CD4-positive, CD25-positive, alpha-beta regulatory T cell (primary cell): ENCODE results near the gene STXBP4. TPM values are rescaled to one million over a fixed set of nuclear protein-coding genes. Genes with fewer than 3 reads are reported as not detected.
A peak's percentile ranks its signal among the peaks of the same experiment; 100 is the strongest.

ENCODE experiments used
- ATAC-seq, 2 donors: fragments of 150-1000 bp; cut with Tn5 transposase; one replicate each; pipeline ENCODE4 v1.10.0; 2021; ENCODE audit warnings: low read depth in 2 of 2, moderate number of reproducible peaks in 2 of 2, moderate library complexity in 1 of 2
- DNase-seq, 3 donors: peaks; one replicate each; pipeline versions ENCODE4 v3.0.0 to v3.0.0-alpha.2; 2012 to 2022; ENCODE audit warnings: mixed read lengths in 1 of 3
- H3K27ac ChIP-seq: one replicate; pipeline ENCODE4 v1.7.0; 2013; ENCODE audit warnings: mild to moderate bottlenecking, low read length; ENCODE audit not compliant: insufficient read depth, poor library complexity, severe bottlenecking
- H3K27me3 ChIP-seq: one replicate; pipeline ENCODE4 v1.7.0; 2013; ENCODE audit warnings: low read length; ENCODE audit not compliant: control insufficient read depth, insufficient read depth
- H3K36me3 ChIP-seq: one replicate; pipeline ENCODE4 v1.7.0; 2013; ENCODE audit warnings: mild to moderate bottlenecking, low read length, moderate library complexity; ENCODE audit not compliant: control insufficient read depth, insufficient read depth
- H3K4me1 ChIP-seq: 2 replicates; pipeline ENCODE4 v1.7.0; 2013; ENCODE audit warnings: mild to moderate bottlenecking, low read length; ENCODE audit not compliant: insufficient read depth, control insufficient read depth, poor library complexity, severe bottlenecking
- H3K4me3 ChIP-seq: one replicate; pipeline ENCODE4 v1.7.0; 2013; ENCODE audit warnings: low read depth, mild to moderate bottlenecking, low read length, moderate library complexity
- H3K9me3 ChIP-seq, 2 experiments: 1 replicate in 1 of 2; 2 replicates in 1 of 2; pipeline ENCODE4 v1.7.0; 2013; ENCODE audit warnings: low read length in 2 of 2, mild to moderate bottlenecking in 1 of 2, moderate library complexity in 1 of 2; ENCODE audit not compliant: control insufficient read depth in 2 of 2
- H3K27ac Mint-ChIP-seq, 3 donors: one replicate each; pipeline ENCODE4 v1.8.0; 2020 to 2022; ENCODE audit warnings: mild to moderate bottlenecking in 3 of 3, mixed read lengths in 3 of 3, moderate library complexity in 2 of 3
- H3K27me3 Mint-ChIP-seq: one replicate; pipeline ENCODE4 v1.8.0; 2022; ENCODE audit warnings: mild to moderate bottlenecking, mixed read lengths
- H3K36me3 Mint-ChIP-seq: one replicate; pipeline ENCODE4 v1.8.0; 2020; ENCODE audit warnings: mixed read lengths
- H3K4me1 Mint-ChIP-seq, 4 donors: one replicate each; pipeline ENCODE4 v1.8.0; 2020 to 2022; ENCODE audit warnings: mixed read lengths in 4 of 4, mild to moderate bottlenecking in 1 of 4
- H3K4me3 Mint-ChIP-seq, 4 donors: one replicate each; pipeline ENCODE4 v1.8.0; 2020 to 2022; ENCODE audit warnings: mild to moderate bottlenecking in 4 of 4, mixed read lengths in 4 of 4, moderate library complexity in 3 of 4
- H3K9me3 Mint-ChIP-seq, 7 donors: one replicate each; pipeline ENCODE4 v1.8.0; 2020 to 2022; ENCODE audit warnings: mixed read lengths in 7 of 7, mild to moderate bottlenecking in 3 of 7, moderate library complexity in 2 of 7
- polyA plus RNA-seq, 4 donors: library from polyadenylated mRNA; unstranded; fragments of 300-500 nt; fragmentation: Illumina TruSeq; gene quantifications; one replicate each; pipeline ENCODE4 v1.2.3, GENCODE V29; 2021
- total RNA-seq: library from RNA; stranded (reverse); gene quantifications from one replicate; pipeline ENCODE4 v1.2.3, GENCODE V29; 2022

The STXBP4 gene
- total and polyA plus RNA-seq, 5 donors from 2014 or later: 2.4 to 7.6 (median 2.7) TPM

DNA sequence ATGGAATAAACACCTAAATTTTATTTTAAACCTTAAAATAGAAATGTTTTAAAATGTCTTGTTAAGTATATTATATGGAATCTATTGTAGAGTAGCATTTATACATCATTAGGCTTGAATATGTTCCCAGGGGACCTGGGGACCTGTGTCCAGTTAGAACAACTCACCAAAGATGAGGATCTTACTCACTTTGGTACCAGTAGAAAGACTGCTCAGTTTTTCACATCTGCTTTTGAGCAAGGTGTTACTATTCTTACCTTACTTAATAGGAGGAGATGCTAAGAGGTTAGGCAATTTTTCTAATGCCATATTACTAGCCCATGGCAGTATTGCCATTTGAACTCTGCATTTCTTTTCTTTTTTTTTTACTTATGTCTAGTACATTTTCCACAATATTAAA lies 14.7 kb downstream of the STXBP4 start:
- Histone ChIP-seq H3K9me3 (no peaks in the 10 kb centered on the region), H3K27ac (no peak overlapping the region), H3K36me3 (no peaks in the 10 kb centered on the region), H3K27me3 (no peaks in the 10 kb centered on the region), H3K4me3 (no peak overlapping the region), H3K4me1 (no peaks in the 10 kb centered on the region)
- Mint-ChIP-seq H3K36me3 (no peaks in the 10 kb centered on the region), H3K27me3 (no peaks in the 10 kb centered on the region), H3K4me1 (peaks cover 0 to 18% (median 2%) of the 10 kb centered on the region in 4 donors), H3K9me3 (peaks cover 0 to 3% (median 0%) of the 10 kb centered on the region in 7 donors), H3K4me3 (no peak overlapping the region), H3K27ac (no peak overlapping the region)
- no peak for ATAC-seq
- no peak for DNase-seq

DNA sequence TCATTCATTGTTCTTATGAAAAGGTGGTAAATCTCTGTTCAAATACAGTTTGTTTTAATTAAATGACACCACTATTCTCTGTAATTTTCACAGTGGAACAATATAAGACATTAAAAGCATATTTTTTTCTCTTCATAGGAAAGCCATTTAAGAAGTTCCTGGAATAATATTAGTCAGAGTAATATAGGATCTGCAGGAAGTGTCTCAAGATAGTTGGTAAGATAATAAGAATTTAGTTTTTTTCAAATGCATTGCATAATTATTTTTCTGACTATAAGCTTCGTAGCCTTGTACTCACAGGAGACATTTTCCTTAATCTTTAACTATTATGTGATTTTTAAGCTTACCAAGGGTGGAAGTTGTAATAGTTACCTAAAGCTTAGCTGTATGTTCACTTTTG lies 16.9 kb downstream of the STXBP4 start:
- no peak overlapping the region for H3K27ac ChIP-seq
- ATAC-seq: no peak
- H3K27me3 ChIP-seq: no peaks in the 10 kb centered on the region
- H3K4me1 Mint-ChIP-seq: peaks cover 0 to 7% (median 2%) of the 10 kb centered on the region in 4 donors
- H3K9me3 ChIP-seq: no peaks in the 10 kb centered on the region
- DNase-seq: no peak
- H3K36me3 Mint-ChIP-seq: no peaks in the 10 kb centered on the region
- no peak overlapping the region for H3K4me3 Mint-ChIP-seq
- no peaks in the 10 kb centered on the region for H3K9me3 Mint-ChIP-seq
- H3K36me3 ChIP-seq: no peaks in the 10 kb centered on the region
- H3K27ac Mint-ChIP-seq: peak overlapping the region in 1 of 3 donors; percentile 25
- H3K4me3 ChIP-seq: no peak overlapping the region
- H3K4me1 ChIP-seq: no peaks in the 10 kb centered on the region
- H3K27me3 Mint-ChIP-seq: no peaks in the 10 kb centered on the region

DNA sequence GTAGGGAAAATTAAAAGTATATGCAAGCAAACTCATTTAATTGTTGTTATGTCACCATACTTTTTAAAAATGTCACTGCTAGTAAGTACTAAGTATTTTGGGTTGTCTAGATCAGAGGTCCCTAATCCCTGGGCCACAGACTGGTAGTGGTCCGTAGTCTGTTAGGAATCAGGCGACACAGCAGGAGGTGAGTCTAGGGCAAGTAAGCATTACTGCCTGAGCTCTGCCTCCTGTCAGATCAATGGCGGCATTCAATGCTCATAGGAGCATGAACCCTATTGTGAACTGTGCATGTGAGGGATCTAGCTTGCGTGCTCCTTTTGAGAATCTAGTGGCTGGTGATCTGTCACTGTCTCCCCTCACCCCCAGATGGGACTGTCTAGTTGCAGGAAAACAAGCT lies 21.6 kb downstream of the STXBP4 start:
- Mint-ChIP-seq H3K4me1 (peaks cover 0 to 5% (median 2%) of the 10 kb centered on the region in 4 donors), H3K27me3 (no peaks in the 10 kb centered on the region)

DNA sequence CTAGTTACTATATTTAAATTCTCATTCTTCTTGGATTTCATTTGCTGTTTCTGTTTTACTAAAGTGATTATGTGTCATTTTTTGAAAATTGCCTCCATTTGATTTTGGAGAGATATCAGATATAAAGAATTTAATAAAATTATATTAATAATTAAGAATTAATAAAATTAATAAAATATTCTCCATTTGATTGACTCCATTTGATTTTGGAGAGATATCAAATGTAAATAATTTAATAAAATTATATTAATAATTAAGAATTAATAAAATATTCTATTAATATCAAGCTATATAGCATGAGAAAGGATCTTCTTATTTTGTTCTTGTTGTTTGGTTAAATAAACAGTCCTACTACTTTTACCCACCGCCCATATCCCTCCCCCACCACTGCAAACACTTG lies 23.0 kb downstream of the STXBP4 start:
- DNase-seq (no peak), ATAC-seq (no peak)
- Mint-ChIP-seq H3K9me3 (no peaks in the 10 kb centered on the region), H3K36me3 (no peaks in the 10 kb centered on the region), H3K4me3 (no peak overlapping the region), H3K27ac (no peak overlapping the region), H3K4me1 (peaks cover 0 to 5% (median 2%) of the 10 kb centered on the region in 4 donors), H3K27me3 (no peaks in the 10 kb centered on the region)
- no peaks in the 10 kb centered on the region for H3K36me3 ChIP-seq
- no peaks in the 10 kb centered on the region for H3K4me1 ChIP-seq
- H3K4me3 ChIP-seq: no peak overlapping the region
- no peak overlapping the region for H3K27ac ChIP-seq
- no peaks in the 10 kb centered on the region for H3K9me3 ChIP-seq
- no peaks in the 10 kb centered on the region for H3K27me3 ChIP-seq

More for the DNA sequence above, 21.6 kb downstream of the STXBP4 start:
- H3K27ac ChIP-seq: no peak overlapping the region
- H3K27me3 ChIP-seq: no peaks in the 10 kb centered on the region
- no peaks in the 10 kb centered on the region for H3K36me3 ChIP-seq
- no peaks in the 10 kb centered on the region for H3K4me1 ChIP-seq
- Mint-ChIP-seq H3K9me3 (no peaks in the 10 kb centered on the region), H3K27ac (no peak overlapping the region), H3K36me3 (no peaks in the 10 kb centered on the region), H3K4me3 (no peak overlapping the region)
- H3K9me3 ChIP-seq: no peaks in the 10 kb centered on the region
- H3K4me3 ChIP-seq: no peak overlapping the region
- DNase-seq (no peak), ATAC-seq (no peak)

DNA sequence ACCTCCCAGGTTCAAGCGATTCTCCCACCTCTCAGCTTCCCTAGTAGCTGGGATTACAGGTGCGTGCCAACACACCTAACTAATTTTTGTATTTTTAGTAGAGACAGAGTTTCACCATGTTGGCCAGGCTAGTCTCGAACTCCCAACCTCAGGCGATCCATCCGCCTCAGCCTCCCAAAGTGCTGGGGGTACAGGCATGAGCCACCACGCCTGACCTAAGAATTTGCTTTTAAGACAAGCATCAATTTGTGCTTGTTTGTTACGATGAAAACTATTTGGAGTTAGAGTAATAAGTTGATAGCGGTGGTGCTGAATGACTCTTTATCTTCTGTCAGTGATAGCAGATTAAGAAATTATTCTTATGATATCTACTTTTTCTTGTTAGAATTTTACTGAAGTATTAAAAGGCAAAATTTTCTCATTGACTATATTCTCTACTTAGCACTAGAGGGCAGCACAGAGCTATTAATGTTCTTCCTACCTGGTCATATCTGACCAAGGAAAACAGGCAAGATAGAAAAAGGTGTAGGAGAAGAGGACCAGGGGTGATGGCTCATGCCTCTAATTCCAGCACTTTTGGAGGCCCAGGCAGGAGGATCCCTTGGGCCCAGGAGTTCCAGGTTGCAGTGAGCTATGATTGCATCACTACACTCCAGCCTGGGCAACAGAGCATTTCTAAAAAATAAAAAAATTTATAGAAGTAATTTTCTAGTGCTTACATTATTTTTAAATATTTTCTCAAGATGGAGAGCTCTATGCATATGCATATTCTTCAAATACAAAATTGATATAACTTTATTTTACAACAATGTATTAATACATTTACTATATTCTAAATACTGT lies 24.5 kb downstream of the STXBP4 start:
- no peaks in the 10 kb centered on the region for H3K27me3 Mint-ChIP-seq
- no peak overlapping the region for H3K4me3 Mint-ChIP-seq
- peak in 2 of 3 donors; percentile 62 to 68 for DNase-seq
- no peak overlapping the region for H3K4me3 ChIP-seq
- H3K36me3 Mint-ChIP-seq: peaks cover 5% of the 10 kb centered on the region
- H3K27me3 ChIP-seq: no peaks in the 10 kb centered on the region
- no peaks in the 10 kb centered on the region for H3K9me3 Mint-ChIP-seq
- H3K9me3 ChIP-seq: no peaks in the 10 kb centered on the region
- H3K27ac Mint-ChIP-seq: no peak overlapping the region
- peak in 1 of 2 donors; percentile 50 for ATAC-seq
- peaks cover 0 to 5% (median 2%) of the 10 kb centered on the region in 4 donors for H3K4me1 Mint-ChIP-seq
- no peak overlapping the region for H3K27ac ChIP-seq
- no peaks in the 10 kb centered on the region for H3K36me3 ChIP-seq
- H3K4me1 ChIP-seq: no peaks in the 10 kb centered on the region

DNA sequence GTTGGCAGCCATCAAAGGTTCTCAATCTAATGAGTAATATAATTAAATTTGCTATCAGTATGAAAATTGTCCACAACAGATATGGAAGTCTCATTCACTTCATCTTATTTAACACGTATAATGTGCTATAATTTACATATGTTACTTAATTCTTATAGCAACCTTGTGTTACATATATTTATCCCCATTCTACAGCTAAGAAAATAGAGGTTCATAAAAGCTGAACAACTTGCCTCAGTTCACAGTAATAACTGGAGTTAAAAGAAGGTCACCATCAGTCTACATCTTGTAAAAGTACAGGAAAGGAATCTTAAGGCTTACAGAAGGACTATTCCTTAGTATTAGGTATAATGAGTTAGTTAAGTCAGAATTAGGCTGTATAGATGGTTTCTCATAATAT lies 27.9 kb downstream of the STXBP4 start:
- no peak overlapping the region for H3K27ac ChIP-seq
- DNase-seq (no peak), ATAC-seq (no peak)
- no peaks in the 10 kb centered on the region for H3K27me3 Mint-ChIP-seq
- no peaks in the 10 kb centered on the region for H3K27me3 ChIP-seq
- H3K27ac Mint-ChIP-seq: no peak overlapping the region
- H3K4me1 Mint-ChIP-seq: peaks cover 0 to 5% (median 2%) of the 10 kb centered on the region in 4 donors
- H3K36me3 ChIP-seq: peaks cover 5% of the 10 kb centered on the region
- H3K4me3 Mint-ChIP-seq: no peak overlapping the region
- H3K9me3 Mint-ChIP-seq: no peaks in the 10 kb centered on the region
- no peak overlapping the region for H3K4me3 ChIP-seq
- no peaks in the 10 kb centered on the region for H3K9me3 ChIP-seq
- no peaks in the 10 kb centered on the region for H3K4me1 ChIP-seq
- peaks cover 8% of the 10 kb centered on the region for H3K36me3 Mint-ChIP-seq

DNA sequence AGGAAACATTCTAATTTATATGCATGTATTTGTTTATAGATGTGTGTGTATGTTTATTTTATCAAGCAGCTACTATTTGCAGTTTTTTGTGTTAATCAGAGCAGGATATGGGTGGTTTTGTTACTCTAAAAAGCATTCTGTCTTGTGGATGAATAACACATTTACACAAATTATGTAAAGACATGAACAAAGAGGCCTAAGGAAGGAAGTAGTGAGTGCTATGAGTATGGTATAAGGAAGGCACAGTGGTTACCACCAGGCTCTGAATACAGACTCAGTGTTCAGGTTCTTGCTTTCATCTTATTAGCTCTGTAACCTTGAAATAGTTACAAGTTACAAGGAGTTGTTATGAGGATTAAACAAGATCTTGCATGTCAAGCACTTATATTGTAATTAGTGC lies 33.9 kb downstream of the STXBP4 start:
- no peak for ATAC-seq

DNA sequence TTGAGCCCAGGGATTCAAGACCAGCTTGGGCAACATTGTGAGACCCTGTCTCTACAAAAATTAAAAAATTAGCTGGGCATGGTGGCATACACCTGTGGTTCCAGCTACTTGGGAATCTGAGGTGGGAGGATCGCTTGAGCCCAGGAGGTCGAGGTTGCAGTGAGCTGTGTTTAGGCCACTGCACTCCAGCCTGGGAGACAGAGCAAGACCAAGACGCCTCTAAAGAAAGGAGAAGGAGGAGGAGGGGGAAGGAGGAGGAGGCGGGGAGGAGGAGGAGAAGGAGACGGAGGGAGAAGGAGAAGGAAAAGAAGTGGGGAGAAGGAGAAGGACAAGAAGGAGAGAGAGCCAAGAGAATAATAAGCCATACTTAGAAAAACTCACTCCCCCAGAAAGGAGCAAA lies 35.9 kb downstream of the STXBP4 start:
- Mint-ChIP-seq H3K27ac (peak overlapping the region in 1 of 3 donors; percentile 58), H3K9me3 (no peaks in the 10 kb centered on the region), H3K4me1 (peaks cover 0 to 2% (median 0%) of the 10 kb centered on the region in 4 donors), H3K4me3 (no peak overlapping the region), H3K27me3 (no peaks in the 10 kb centered on the region), H3K36me3 (peaks cover 13% of the 10 kb centered on the region)
- no peak for DNase-seq
- no peak overlapping the region for H3K27ac ChIP-seq
- no peak overlapping the region for H3K4me3 ChIP-seq
- H3K27me3 ChIP-seq: no peaks in the 10 kb centered on the region
- no peaks in the 10 kb centered on the region for H3K4me1 ChIP-seq
- H3K36me3 ChIP-seq: peaks cover 5% of the 10 kb centered on the region
- no peak for ATAC-seq
- H3K9me3 ChIP-seq: no peaks in the 10 kb centered on the region

More for the DNA sequence above, 33.9 kb downstream of the STXBP4 start:
- Histone ChIP-seq H3K4me3 (no peak overlapping the region), H3K27me3 (no peaks in the 10 kb centered on the region), H3K4me1 (no peaks in the 10 kb centered on the region), H3K36me3 (peaks cover 5% of the 10 kb centered on the region), H3K9me3 (no peaks in the 10 kb centered on the region), H3K27ac (no peak overlapping the region)
- Mint-ChIP-seq H3K4me1 (peaks cover 0 to 2% (median 0%) of the 10 kb centered on the region in 4 donors), H3K27me3 (no peaks in the 10 kb centered on the region), H3K9me3 (no peaks in the 10 kb centered on the region), H3K36me3 (peaks cover 3% of the 10 kb centered on the region), H3K27ac (no peak overlapping the region), H3K4me3 (no peak overlapping the region)
- DNase-seq: no peak
